GM12878 (cell line): ENCODE results near the gene SLC24A3. TPM values are rescaled to one million over a fixed set of nuclear protein-coding genes. Genes with fewer than 3 reads are reported as not detected.

Source experiments
- ATAC-seq: fragments of 200-7000 bp; cut with Tn5 transposase; 3 replicates; pipeline ENCODE4 v1.9.1; 2020; ENCODE audit warnings: mild to moderate bottlenecking, moderate library complexity
- BruUV-seq: library from RNA; stranded (reverse); fragments of 400-500 nt; replicated peaks from 2 replicates; lab custom pipeline; 2021; lab: Mats Ljungman, UMichigan
- CTCF ChIA-PET: fragments of 300-600 bp; sonication (Branson Sonifier 250); formaldehyde crosslinking; extraction: SDS; loops from one replicate; lab custom pipeline; 2021; ENCODE audit warnings: inconsistent platforms; lab: Yijun Ruan, JAX
- POLR2A ChIA-PET: fragments of 350-600 bp; formaldehyde crosslinking; extraction: SDS; loops from one replicate; lab custom pipeline; 2021; ENCODE audit warnings: inconsistent platforms; lab: Charles Lee
- RAD21 ChIA-PET: fragments of 300-600 bp; sonication (Branson Sonifier 250); formaldehyde crosslinking; loops from one replicate; lab custom pipeline; 2023; ENCODE audit warnings: antibody characterized with exemption; ENCODE audit not compliant: unreplicated experiment; lab: Charles Lee
- SMC1A ChIA-PET: fragments of 300-600 bp; sonication (Branson Sonifier 250); formaldehyde crosslinking; loops from one replicate; lab custom pipeline; 2023; ENCODE audit not compliant: unreplicated experiment, uncharacterized antibody; lab: Charles Lee
- DNase-seq: peaks from one replicate; pipeline ENCODE4 v3.0.0-alpha.2; 2011; ENCODE audit warnings: low read depth, low spot score
- FAIRE-seq: peaks from 3 replicates; lab custom pipeline; 2011; peaks lifted over from hg19 to GRCh38; lab: Jason Lieb, UNC
- H2AFZ ChIP-seq: 2 replicates; pipeline ENCODE4 v1.6.0; 2011; ENCODE audit warnings: low read depth, low read length, control low read depth; ENCODE audit not compliant: control insufficient read depth
- H3K27ac ChIP-seq: 2 replicates; pipeline ENCODE4 v1.5.1; 2011; ENCODE audit warnings: control low read depth; ENCODE audit not compliant: control insufficient read depth, insufficient read depth
- H3K27me3 ChIP-seq, 2 experiments: replicated peaks in 1 of 2; 2 replicates each; pipeline versions ENCODE4 v1.6.0 to v1.6.1; 2011; ENCODE audit warnings: low read length in 1 of 2; ENCODE audit not compliant: control insufficient read depth in 2 of 2, insufficient read depth in 2 of 2
- H3K36me3 ChIP-seq, 2 experiments: 2 replicates each; pipeline ENCODE4 v1.5.1; 2011; ENCODE audit warnings: low read length in 1 of 2; ENCODE audit not compliant: control insufficient read depth in 2 of 2, insufficient read depth in 2 of 2
- H3K4me1 ChIP-seq: 2 replicates; pipeline ENCODE4 v1.6.1; 2011; ENCODE audit warnings: mild to moderate bottlenecking, low read length, moderate library complexity, mixed read lengths; ENCODE audit not compliant: control insufficient read depth, insufficient read depth
- H3K4me2 ChIP-seq: 2 replicates; pipeline ENCODE4 v1.6.0; 2011; ENCODE audit warnings: control low read depth; ENCODE audit not compliant: control insufficient read depth, insufficient read depth
- H3K4me3 ChIP-seq: fragments of 200-600 bp; sonication (generic); 2 replicates; pipeline ENCODE4 v1.5.1; 2016
- H3K79me2 ChIP-seq: 2 replicates; pipeline ENCODE4 v1.6.0; 2011; ENCODE audit warnings: low read length; ENCODE audit not compliant: control insufficient read depth, insufficient read depth
- H3K9ac ChIP-seq: 2 replicates; pipeline ENCODE4 v1.8.0; 2011; ENCODE audit warnings: low read length, control low read depth, mixed read lengths; ENCODE audit not compliant: control insufficient read depth, insufficient read depth
- H3K9me3 ChIP-seq: replicated peaks from 3 replicates; pipeline ENCODE4 v1.5.1; 2011; ENCODE audit warnings: mild to moderate bottlenecking, low read length; ENCODE audit not compliant: control insufficient read depth, insufficient read depth
- H4K20me1 ChIP-seq: 2 replicates; pipeline ENCODE4 v1.6.0; 2011; ENCODE audit not compliant: control insufficient read depth, insufficient read depth
- CHD2 ChIP-seq: IDR thresholded peaks from 2 replicates; pipeline ENCODE4 v1.6.1; 2011; ENCODE audit warnings: low read depth, low read length, improper control_type of control experiment, borderline replicate concordance
- HDAC2 ChIP-seq: fragments of 200-600 bp; sonication (generic); IDR thresholded peaks from 2 replicates; pipeline ENCODE4 v1.6.1; 2017
- MLLT1 ChIP-seq: fragments of 450-650 bp; IDR thresholded peaks from 2 replicates; pipeline ENCODE4 v1.6.1; 2016; ENCODE audit warnings: mild to moderate bottlenecking
- MYC ChIP-seq: IDR thresholded peaks from 2 replicates; pipeline ENCODE4 v1.6.1; 2011; ENCODE audit warnings: mild to moderate bottlenecking, low read length, moderate library complexity, inconsistent platforms; ENCODE audit not compliant: insufficient read depth, insufficient replicate concordance, insufficient read length, severe bottlenecking
- NBN ChIP-seq: fragments of 450-650 bp; IDR thresholded peaks from 2 replicates; pipeline ENCODE4 v1.6.1; 2016
- POU2F2 ChIP-seq: IDR thresholded peaks from 3 replicates; pipeline ENCODE4 v1.6.1; 2011; ENCODE audit warnings: low read depth, mild to moderate bottlenecking, low read length, borderline replicate concordance
- PRDM15 ChIP-seq: fragments of 450-650 bp; formaldehyde crosslinking; IDR thresholded peaks from 2 replicates; pipeline ENCODE4 v1.4.0; 2020; ENCODE audit warnings: mild to moderate bottlenecking, moderate library complexity
- ZNF207 ChIP-seq: fragments of 450-650 bp; IDR thresholded peaks from 2 replicates; pipeline ENCODE4 v1.6.1; 2014; ENCODE audit warnings: antibody characterized with exemption, mild to moderate bottlenecking, borderline replicate concordance
- ZNF24 ChIP-seq: fragments of 450-650 bp; IDR thresholded peaks from 2 replicates; pipeline ENCODE4 v1.6.1; 2017; ENCODE audit warnings: antibody characterized with exemption, mild to moderate bottlenecking
- ZNF274 ChIP-seq: IDR thresholded peaks from one replicate; pipeline ENCODE4 v1.8.0; 2011; ENCODE audit not compliant: insufficient read length, insufficient read depth
- ZNF622 ChIP-seq: fragments of 450-650 bp; IDR thresholded peaks from 2 replicates; pipeline ENCODE4 v1.6.1; 2017; ENCODE audit warnings: mild to moderate bottlenecking, inconsistent platforms
- WGBS: methylation state at CpG from one replicate; pipeline ENCODE4 v1.1.6; 2016; ENCODE audit warnings: low lambda C conversion rate; ENCODE audit not compliant: insufficient replicate concordance, insufficient coverage; ENCODE audit errors: missing lambda C conversion rate; 5-methylcytosine and 5-hydroxymethylcytosine counted together
- in situ Hi-C: fragments of 300-500 bp; cut with MboI; formaldehyde crosslinking; loops from 9 replicates; pipeline ENCODE4 v1.14.3; 2018; ENCODE audit warnings: mixed read lengths
- intact Hi-C: fragments of 100-400 bp; cut with micrococcal nuclease; formaldehyde crosslinking; loops from one replicate; pipeline ENCODE4 v1.14.2; 2022; ENCODE audit not compliant: unreplicated experiment
- polyA plus RNA-seq, 11 experiments: library from polyadenylated mRNA; depleted of rRNA in 4 of 11; unstranded in 6 of 11; stranded (reverse) in 5 of 11; fragments of >200 nt; fragmentation: Nextera tagmentation in 4 of 11; fragmentation: Illumina TruSeq in 1 of 11; extraction: Ambion mirVana in 4 of 11; extraction: Trizol in 1 of 11; gene quantifications; 1 replicate in 1 of 11; 2 replicates in 10 of 11; pipeline versions ENCODE4 v1.2.1 to v1.2.3, GENCODE V29; 2011 to 2016; ENCODE audit warnings: inconsistent platforms in 2 of 11, missing spikeins in 2 of 11, low read depth in 1 of 11
- total RNA-seq, 4 experiments: library from RNA; depleted of rRNA in 3 of 4; stranded (reverse); fragments of >200 nt in 3 of 4; fragmentation: Illumina TruSeq in 1 of 4; extraction: Trizol in 1 of 4; gene quantifications; 2 replicates each; pipeline versions ENCODE4 v1.2.1 to v1.2.3, GENCODE V29; 2013 to 2021
- TF ChIP-seq, protein P1 (sequence below): fragments of 450-650 bp; formaldehyde crosslinking; IDR thresholded peaks from 2 replicates; pipeline ENCODE4 v1.4.0; 2022; ENCODE audit warnings: mild to moderate bottlenecking, moderate library complexity
- TF ChIP-seq, protein P2 (sequence below): IDR thresholded peaks from 2 replicates; pipeline ENCODE4 v1.6.1; 2012; ENCODE audit warnings: mild to moderate bottlenecking, low read depth, low read length

The SLC24A3 gene
- total and polyA plus RNA-seq, 10 of the 15 experiments (the other 5 are each of a cell fraction or from before 2014, with no cell fraction given) = 0.04 TPM; not detected in 9

DNA sequence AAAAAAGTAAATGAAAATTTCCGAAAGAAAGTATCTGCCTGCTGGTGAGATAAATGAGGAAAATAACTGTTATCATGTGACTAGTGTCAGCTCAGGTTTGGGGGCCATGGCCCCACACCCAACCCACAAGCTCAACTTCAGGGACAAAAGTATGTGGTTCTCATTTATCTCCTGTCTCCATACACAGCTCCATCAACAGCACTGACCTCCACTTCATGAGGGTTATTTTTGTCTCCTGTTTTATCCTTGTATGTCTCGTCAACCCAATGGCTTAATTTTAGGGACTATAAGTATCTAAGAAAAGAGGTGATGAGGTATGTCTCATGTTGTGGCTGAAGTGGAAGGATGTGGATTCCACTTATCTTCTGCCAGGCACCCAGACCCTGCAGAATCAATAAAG, 274.0 kb downstream of the SLC24A3 start:
- RAD21 ChIA-PET = no interaction called here
- no peak for FAIRE-seq
- TF ChIP-seq ZNF24 (no peak), HDAC2 (no peak), MYC (no peak), POU2F2 (no peak), ZNF207 (no peak), ZNF274 (no peak), NBN (no peak), PRDM15 (CRISPR knock-in tag) (no peak), MLLT1 (no peak), ZNF622 (no peak), CHD2 (no peak)
- TF ChIP-seq, protein P1, sequence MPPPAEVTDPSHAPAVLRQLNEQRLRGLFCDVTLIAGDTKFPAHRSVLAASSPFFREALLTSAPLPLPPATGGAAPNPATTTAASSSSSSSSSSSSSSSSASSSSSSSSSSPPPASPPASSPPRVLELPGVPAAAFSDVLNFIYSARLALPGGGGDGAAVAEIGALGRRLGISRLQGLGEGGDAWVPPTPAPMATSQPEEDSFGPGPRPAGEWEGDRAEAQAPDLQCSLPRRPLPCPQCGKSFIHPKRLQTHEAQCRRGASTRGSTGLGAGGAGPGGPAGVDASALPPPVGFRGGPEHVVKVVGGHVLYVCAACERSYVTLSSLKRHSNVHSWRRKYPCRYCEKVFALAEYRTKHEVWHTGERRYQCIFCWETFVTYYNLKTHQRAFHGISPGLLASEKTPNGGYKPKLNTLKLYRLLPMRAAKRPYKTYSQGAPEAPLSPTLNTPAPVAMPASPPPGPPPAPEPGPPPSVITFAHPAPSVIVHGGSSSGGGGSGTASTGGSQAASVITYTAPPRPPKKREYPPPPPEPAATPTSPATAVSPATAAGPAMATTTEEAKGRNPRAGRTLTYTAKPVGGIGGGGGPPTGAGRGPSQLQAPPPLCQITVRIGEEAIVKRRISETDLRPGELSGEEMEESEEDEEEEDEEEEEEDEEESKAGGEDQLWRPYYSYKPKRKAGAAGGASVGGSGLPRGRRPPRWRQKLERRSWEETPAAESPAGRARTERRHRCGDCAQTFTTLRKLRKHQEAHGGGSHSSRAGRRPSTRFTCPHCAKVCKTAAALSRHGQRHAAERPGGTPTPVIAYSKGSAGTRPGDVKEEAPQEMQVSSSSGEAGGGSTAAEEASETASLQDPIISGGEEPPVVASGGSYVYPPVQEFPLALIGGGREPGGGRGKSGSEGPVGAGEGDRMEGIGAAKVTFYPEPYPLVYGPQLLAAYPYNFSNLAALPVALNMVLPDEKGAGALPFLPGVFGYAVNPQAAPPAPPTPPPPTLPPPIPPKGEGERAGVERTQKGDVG (CRISPR knock-in tag) = no peak
- TF ChIP-seq, protein P2, sequence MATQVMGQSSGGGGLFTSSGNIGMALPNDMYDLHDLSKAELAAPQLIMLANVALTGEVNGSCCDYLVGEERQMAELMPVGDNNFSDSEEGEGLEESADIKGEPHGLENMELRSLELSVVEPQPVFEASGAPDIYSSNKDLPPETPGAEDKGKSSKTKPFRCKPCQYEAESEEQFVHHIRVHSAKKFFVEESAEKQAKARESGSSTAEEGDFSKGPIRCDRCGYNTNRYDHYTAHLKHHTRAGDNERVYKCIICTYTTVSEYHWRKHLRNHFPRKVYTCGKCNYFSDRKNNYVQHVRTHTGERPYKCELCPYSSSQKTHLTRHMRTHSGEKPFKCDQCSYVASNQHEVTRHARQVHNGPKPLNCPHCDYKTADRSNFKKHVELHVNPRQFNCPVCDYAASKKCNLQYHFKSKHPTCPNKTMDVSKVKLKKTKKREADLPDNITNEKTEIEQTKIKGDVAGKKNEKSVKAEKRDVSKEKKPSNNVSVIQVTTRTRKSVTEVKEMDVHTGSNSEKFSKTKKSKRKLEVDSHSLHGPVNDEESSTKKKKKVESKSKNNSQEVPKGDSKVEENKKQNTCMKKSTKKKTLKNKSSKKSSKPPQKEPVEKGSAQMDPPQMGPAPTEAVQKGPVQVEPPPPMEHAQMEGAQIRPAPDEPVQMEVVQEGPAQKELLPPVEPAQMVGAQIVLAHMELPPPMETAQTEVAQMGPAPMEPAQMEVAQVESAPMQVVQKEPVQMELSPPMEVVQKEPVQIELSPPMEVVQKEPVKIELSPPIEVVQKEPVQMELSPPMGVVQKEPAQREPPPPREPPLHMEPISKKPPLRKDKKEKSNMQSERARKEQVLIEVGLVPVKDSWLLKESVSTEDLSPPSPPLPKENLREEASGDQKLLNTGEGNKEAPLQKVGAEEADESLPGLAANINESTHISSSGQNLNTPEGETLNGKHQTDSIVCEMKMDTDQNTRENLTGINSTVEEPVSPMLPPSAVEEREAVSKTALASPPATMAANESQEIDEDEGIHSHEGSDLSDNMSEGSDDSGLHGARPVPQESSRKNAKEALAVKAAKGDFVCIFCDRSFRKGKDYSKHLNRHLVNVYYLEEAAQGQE = no peak

More for the DNA sequence above, 274.0 kb downstream of the SLC24A3 start:
- ChIA-PET CTCF (no interaction called here), SMC1A (no interaction called here), POLR2A (no interaction called here)
- Histone ChIP-seq H4K20me1 (no peaks in the 10 kb centered on the region), H3K27ac (no peak overlapping the region), H3K9me3 (no peaks in the 10 kb centered on the region), H3K36me3 (no peaks in the 10 kb centered on the region), H3K79me2 (no peaks in the 10 kb centered on the region), H3K27me3 (peaks cover 0 to 5% of the 10 kb centered on the region in 2 experiments; a peak in 3 of 4 replicates), H3K4me3 (no peak overlapping the region), H3K9ac (no peak overlapping the region), H2AFZ (no peak overlapping the region), H3K4me2 (no peak overlapping the region), H3K4me1 (no peaks in the 10 kb centered on the region)
- BruUV-seq = no TSS peak
- no peak for ATAC-seq
- in situ Hi-C loops (no loop called here), intact Hi-C loops (no loop called here)
- DNase-seq = no peak
- 38% methylated on average over 2 of the region's 2 CpGs for WGBS
